Endothelial cell of umbilical vein (primary cell): ENCODE measurements around the gene TMEM120B. TPM values are rescaled to one million over a fixed set of nuclear protein-coding genes. Genes with fewer than 3 reads are reported as not detected.

Experiments used
- BruUV-seq: library from RNA; stranded (reverse); fragments of 400-500 nt; replicated peaks from 2 replicates; lab custom pipeline; 2021; lab: Mats Ljungman, UMichigan
- CTCF ChIA-PET: fragments of 300-600, 350-600 bp; sonication (Branson Sonifier 250); formaldehyde crosslinking; loops from one replicate; lab custom pipeline; 2021; ENCODE audit warnings: antibody characterized with exemption, inconsistent platforms; lab: Charles Lee
- POLR2A ChIA-PET: fragments of 300-600, 350-600 bp; sonication (Branson Sonifier 250); formaldehyde crosslinking; loops from one replicate; lab custom pipeline; 2021; ENCODE audit warnings: antibody characterized with exemption, inconsistent platforms; lab: Charles Lee
- DNase-seq: peaks from one replicate; pipeline ENCODE4 v3.0.0-alpha.2; 2011; ENCODE audit warnings: low read depth, low spot score
- FAIRE-seq: peaks from 2 replicates; lab custom pipeline; 2011; peaks lifted over from hg19 to GRCh38; lab: Jason Lieb, UNC
- H2AFZ ChIP-seq: 2 replicates; pipeline ENCODE4 v1.6.0; 2012; ENCODE audit warnings: low read depth, low read length, control low read depth, inconsistent platforms
- H3K27ac ChIP-seq: 2 replicates; pipeline ENCODE4 v1.5.1; 2011; ENCODE audit warnings: low read depth, mild to moderate bottlenecking, control low read depth, low read length, moderate library complexity; ENCODE audit not compliant: insufficient read depth
- H3K27me3 ChIP-seq, 2 experiments: 2 replicates each; pipeline versions ENCODE4 v1.6.0 to v1.6.1; 2011; ENCODE audit warnings: low read length in 2 of 2, mixed read lengths in 1 of 2; ENCODE audit not compliant: control insufficient read depth in 2 of 2, insufficient read depth in 2 of 2
- H3K36me3 ChIP-seq, 2 experiments: 2 replicates in 1 of 2; 3 replicates in 1 of 2; pipeline ENCODE4 v1.5.1; 2011; ENCODE audit warnings: low read length in 2 of 2, mild to moderate bottlenecking in 1 of 2, moderate library complexity in 1 of 2; ENCODE audit not compliant: control insufficient read depth in 2 of 2, insufficient read depth in 2 of 2; ENCODE audit errors: extremely low read depth in 1 of 2
- H3K4me1 ChIP-seq: 3 replicates; pipeline ENCODE4 v1.5.1; 2011; ENCODE audit warnings: mild to moderate bottlenecking, low read length; ENCODE audit not compliant: control insufficient read depth, insufficient read depth; ENCODE audit errors: extremely low read depth
- H3K4me2 ChIP-seq: 2 replicates; pipeline ENCODE4 v1.6.1; 2011; ENCODE audit warnings: low read length, control low read depth, mixed read lengths; ENCODE audit not compliant: insufficient read depth
- H3K4me3 ChIP-seq, 3 experiments: fragments of 200-600 bp in 1 of 3; sonication (generic), shearing (Covaris generic) in 1 of 3; replicated peaks in 1 of 3; 2 replicates each; pipeline ENCODE4 v1.5.1; 2011 to 2016; ENCODE audit warnings: control low read depth in 3 of 3, low read length in 3 of 3, mild to moderate bottlenecking in 2 of 3, inconsistent platforms in 1 of 3, low read depth in 1 of 3, moderate library complexity in 1 of 3; ENCODE audit not compliant: insufficient read depth in 1 of 3
- H3K79me2 ChIP-seq: 2 replicates; pipeline ENCODE4 v1.6.0; 2012; ENCODE audit warnings: low read length, inconsistent platforms; ENCODE audit not compliant: control insufficient read depth, insufficient read depth
- H3K9ac ChIP-seq: replicated peaks from 2 replicates; pipeline ENCODE3; 2011; ENCODE audit warnings: low read length, control low read depth; ENCODE audit not compliant: insufficient read depth; ENCODE audit errors: extremely low read depth
- H3K9me1 ChIP-seq: replicated peaks from 3 replicates; pipeline ENCODE4 v1.6.0; 2011; ENCODE audit warnings: mild to moderate bottlenecking, low read length; ENCODE audit not compliant: control insufficient read depth, insufficient read depth; ENCODE audit errors: extremely low read depth
- H3K9me3 ChIP-seq: replicated peaks from 2 replicates; pipeline ENCODE4 v1.5.1; 2012; ENCODE audit warnings: low read length, inconsistent platforms; ENCODE audit not compliant: control insufficient read depth, insufficient read depth
- H4K20me1 ChIP-seq: replicated peaks from 2 replicates; pipeline ENCODE3; 2011; ENCODE audit warnings: mild to moderate bottlenecking, low read length; ENCODE audit not compliant: control insufficient read depth, insufficient read depth; ENCODE audit errors: extremely low read depth
- GATA2 ChIP-seq: IDR thresholded peaks from 2 replicates; pipeline ENCODE4 v1.7.0; 2011; ENCODE audit warnings: low read depth, mild to moderate bottlenecking, moderate library complexity, mixed read lengths, low read length; ENCODE audit not compliant: insufficient read length, insufficient read depth
- POLR2A ChIP-seq: IDR thresholded peaks from 2 replicates; pipeline ENCODE4 v1.6.1; 2012; ENCODE audit warnings: low read depth, mild to moderate bottlenecking, control low read depth, low read length
- POLR2AphosphoS5 ChIP-seq: IDR thresholded peaks from 2 replicates; pipeline ENCODE4 v1.6.1; 2012; ENCODE audit warnings: low read depth, mild to moderate bottlenecking, control low read depth, low read length, moderate library complexity; ENCODE audit not compliant: insufficient read depth
- dilution Hi-C: fragments of 300-500 bp; cut with MboI; formaldehyde crosslinking; loops from one replicate; pipeline ENCODE4 v1.15.0; 2019; ENCODE audit warnings: low sequenced_read_pairs; ENCODE audit not compliant: extremely low pct_ligation_motif_present
- intact Hi-C: fragments of 100-400 bp; cut with micrococcal nuclease; formaldehyde crosslinking; loops from one replicate; pipeline ENCODE4 v1.10.0; 2022
- polyA plus RNA-seq, 4 experiments: library from polyadenylated mRNA; depleted of rRNA in 3 of 4; stranded (reverse) in 3 of 4; unstranded in 1 of 4; fragments of >200 nt; gene quantifications; 2 replicates each; pipeline versions ENCODE4 v1.2.1 to v1.2.3, GENCODE V29; 2011 to 2012; ENCODE audit warnings: missing spikeins in 1 of 4
- total RNA-seq: library from RNA; stranded (reverse); gene quantifications from 2 replicates; pipeline ENCODE4 v1.2.3, GENCODE V29; 2021
- TF ChIP-seq, protein P1 (sequence below), 2 donors: IDR thresholded peaks; 1 replicate in 1 of 2; 2 replicates in 1 of 2; pipeline ENCODE4 v1.5.1; 2011; ENCODE audit warnings: low read length in 2 of 2, mild to moderate bottlenecking in 2 of 2, moderate library complexity in 2 of 2, control low read depth in 1 of 2, inconsistent platforms in 1 of 2, low read depth in 1 of 2; ENCODE audit not compliant: insufficient read depth in 1 of 2; ENCODE audit errors: extremely low read depth in 1 of 2
- TF ChIP-seq, protein P2 (sequence below): IDR thresholded peaks from 2 replicates; pipeline ENCODE4 v1.6.1; 2011; ENCODE audit not compliant: insufficient read depth, insufficient read length

The TMEM120B gene
- total and polyA plus RNA-seq, 2 donors (not counting 3 experiments of a cell fraction or from before 2014, with no cell fraction given), result 10.4 to 12.8 TPM

DNA sequence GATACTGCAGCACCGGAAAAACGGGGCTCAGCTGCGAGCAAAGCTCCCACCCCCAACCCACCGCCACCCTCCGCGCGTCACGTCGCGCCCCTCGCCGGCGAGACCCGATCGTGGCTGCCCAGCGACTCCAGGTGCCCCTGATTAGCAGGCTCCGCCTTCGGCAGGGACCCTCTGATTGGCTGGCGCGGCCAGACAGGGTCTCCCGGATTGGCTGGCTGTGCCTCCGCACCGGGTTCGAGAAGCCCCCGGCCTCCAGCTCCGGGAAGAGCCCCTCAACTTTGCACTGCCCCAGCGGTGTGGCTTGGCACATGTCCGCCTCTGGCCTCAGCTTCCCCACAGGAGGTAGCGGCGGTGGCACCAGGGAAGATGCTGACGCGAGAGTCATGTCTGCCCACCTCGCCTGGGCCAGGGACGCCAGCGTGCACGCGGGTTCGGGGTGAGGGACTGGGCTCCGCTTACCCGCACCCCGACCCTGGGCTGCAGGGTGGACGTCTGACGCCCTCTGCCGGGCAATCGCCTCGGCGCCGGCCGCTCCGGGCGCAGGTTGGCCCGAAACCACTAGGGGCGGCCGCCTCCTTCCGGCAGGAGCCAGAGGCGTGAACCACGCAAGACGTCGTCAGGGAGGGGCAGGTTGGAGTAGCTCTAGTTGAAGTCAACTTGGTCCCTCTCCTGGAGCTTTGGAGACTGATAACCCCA lies 81.4 kb downstream of the TMEM120B start:
- Histone ChIP-seq H3K4me1 (peaks cover 45% of the 10 kb centered on the region), H3K27me3 (no peaks in the 10 kb centered on the region), H3K4me2 (peak overlapping the region; percentile 49), H2AFZ (peak overlapping the region; percentile 70), H3K36me3 (peaks cover 2 to 16% of the 10 kb centered on the region in 2 experiments), H3K9ac (peak overlapping the region; percentile 38), H3K9me3 (no peaks in the 10 kb centered on the region), H3K27ac (peak overlapping the region; percentile 1), H3K79me2 (peaks cover 20% of the 10 kb centered on the region), H3K9me1 (no peaks in the 10 kb centered on the region), H4K20me1 (no peaks in the 10 kb centered on the region), H3K4me3 (peak overlapping the region; percentile 22 to 43 (median 43))
- no TSS peak for BruUV-seq
- CTCF ChIA-PET, result interaction anchor here (0.6 to 12.7 kb wide), 43 partner anchors 13 to 242 kb away, joined by 3 to 774 read pairs (median 8); partner anchors contain the start of genes CFAP251, PSMD9, SETD1B and TMEM120B
- intact Hi-C loops, result loop anchor here (1.0 to 5.0 kb wide), 5 partner anchors 18 to 212 kb away; partner anchors contain the start of gene KDM2B
- FAIRE-seq (peak; percentile 91), DNase-seq (peak; percentile 94)
- dilution Hi-C loops, result no loop called here
- TF ChIP-seq GATA2 (no peak), POLR2A (peak; percentile 80), POLR2AphosphoS5 (peak; percentile 82)
- TF ChIP-seq, protein P1, sequence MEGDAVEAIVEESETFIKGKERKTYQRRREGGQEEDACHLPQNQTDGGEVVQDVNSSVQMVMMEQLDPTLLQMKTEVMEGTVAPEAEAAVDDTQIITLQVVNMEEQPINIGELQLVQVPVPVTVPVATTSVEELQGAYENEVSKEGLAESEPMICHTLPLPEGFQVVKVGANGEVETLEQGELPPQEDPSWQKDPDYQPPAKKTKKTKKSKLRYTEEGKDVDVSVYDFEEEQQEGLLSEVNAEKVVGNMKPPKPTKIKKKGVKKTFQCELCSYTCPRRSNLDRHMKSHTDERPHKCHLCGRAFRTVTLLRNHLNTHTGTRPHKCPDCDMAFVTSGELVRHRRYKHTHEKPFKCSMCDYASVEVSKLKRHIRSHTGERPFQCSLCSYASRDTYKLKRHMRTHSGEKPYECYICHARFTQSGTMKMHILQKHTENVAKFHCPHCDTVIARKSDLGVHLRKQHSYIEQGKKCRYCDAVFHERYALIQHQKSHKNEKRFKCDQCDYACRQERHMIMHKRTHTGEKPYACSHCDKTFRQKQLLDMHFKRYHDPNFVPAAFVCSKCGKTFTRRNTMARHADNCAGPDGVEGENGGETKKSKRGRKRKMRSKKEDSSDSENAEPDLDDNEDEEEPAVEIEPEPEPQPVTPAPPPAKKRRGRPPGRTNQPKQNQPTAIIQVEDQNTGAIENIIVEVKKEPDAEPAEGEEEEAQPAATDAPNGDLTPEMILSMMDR (IDR thresholded peaks at IDR 0.05; ENCODE audit: extremely low read depth in 1 of 2, insufficient read depth in 1 of 2, low read depth in 1 of 2, low read length in 2 of 2), result peak; percentile 100
- TF ChIP-seq, protein P2, sequence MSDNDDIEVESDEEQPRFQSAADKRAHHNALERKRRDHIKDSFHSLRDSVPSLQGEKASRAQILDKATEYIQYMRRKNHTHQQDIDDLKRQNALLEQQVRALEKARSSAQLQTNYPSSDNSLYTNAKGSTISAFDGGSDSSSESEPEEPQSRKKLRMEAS, result peak; percentile 36
- POLR2A ChIA-PET, result interaction anchor here (0.9 to 5.7 kb wide), 3 partner anchors 9 to 17 kb away, joined by 4 to 37 read pairs (median 8); no protein-coding TSS in a partner anchor
